ENCODE results near the gene PLXNC1. TPM values are rescaled to one million over a fixed set of nuclear protein-coding genes. Genes with fewer than 3 reads are reported as not detected.

Gene PLXNC1
- total RNA-seq, 4 donors from 2014 or later, result 4.8 to 6.8 (median 6.2) TPM

GRCh38 chr12:94139816-94140215 lies 8.6 kb upstream of the PLXNC1 start:
- peaks cover 14% of the 10 kb centered on the region for H3K27me3 ChIP-seq
- TF ChIP-seq POLR2AphosphoS5 (IDR thresholded peaks at IDR 0.05) (no peak), POLR2A (IDR thresholded peaks at IDR 0.05) (no peak)
- no peaks in the 10 kb centered on the region for H3K4me1 ChIP-seq
- no peak for ATAC-seq
- no peak overlapping the region for H3K27ac ChIP-seq
- WGBS, 2 donors (ENCODE audit: low coverage in 1 of 2), result 76 to 83% methylated on average over 1 to 10 of the region's 21 CpGs
- no peaks in the 10 kb centered on the region for H3K9me3 ChIP-seq
- H3K36me3 ChIP-seq, result no peaks in the 10 kb centered on the region
- H3K4me3 ChIP-seq, result no peak overlapping the region

- 88% methylated on average over 5 of the region's 13 CpGs; no CpG with 5 or more reads in 1 of the 2 donors for WGBS, 2 donors (ENCODE audit: low coverage in 1 of 2)
- no peak for ATAC-seq
- peaks cover 14% of the 10 kb centered on the region for H3K27me3 ChIP-seq
- no peaks in the 10 kb centered on the region for H3K36me3 ChIP-seq
- TF ChIP-seq POLR2AphosphoS5 (IDR thresholded peaks at IDR 0.05), result no peak
- no peak for TF ChIP-seq EP300 (IDR thresholded peaks at IDR 0.05)
- no peak for TF ChIP-seq CTCF (IDR thresholded peaks at IDR 0.05)
- no peak for TF ChIP-seq POLR2A (IDR thresholded peaks at IDR 0.05)
- H3K4me3 ChIP-seq, result no peak overlapping the region
- H3K4me1 ChIP-seq, result no peaks in the 10 kb centered on the region
- no peaks in the 10 kb centered on the region for H3K9me3 ChIP-seq
- no peak overlapping the region for H3K27ac ChIP-seq
These were observed 7.8 kb upstream of the PLXNC1 start for GRCh38 chr12:94140556-94140955.

- no peaks in the 10 kb centered on the region for H3K9me3 ChIP-seq
- WGBS, 2 donors (ENCODE audit: low coverage in 1 of 2), result no CpG with 5 or more reads among the region's 15 CpGs
- no peak overlapping the region for H3K4me3 ChIP-seq
- H3K27me3 ChIP-seq, result peaks cover 14% of the 10 kb centered on the region
- no peak overlapping the region for H3K27ac ChIP-seq
- H3K4me1 ChIP-seq, result no peaks in the 10 kb centered on the region
- ATAC-seq, result no peak
- no peak for TF ChIP-seq POLR2AphosphoS5 (IDR thresholded peaks at IDR 0.05)
- no peak for TF ChIP-seq CTCF (IDR thresholded peaks at IDR 0.05)
- no peak for TF ChIP-seq POLR2A (IDR thresholded peaks at IDR 0.05)
- TF ChIP-seq EP300 (IDR thresholded peaks at IDR 0.05), result no peak
- H3K36me3 ChIP-seq, result no peaks in the 10 kb centered on the region
These were observed 7.2 kb upstream of the PLXNC1 start for GRCh38 chr12:94141004-94141764.

GRCh38 chr12:94141892-94142291 lies 6.5 kb upstream of the PLXNC1 start:
- peaks cover 17% of the 10 kb centered on the region for H3K27me3 ChIP-seq
- peaks cover 0 to 2% (median 0%) of the 10 kb centered on the region in 3 donors for H3K4me1 ChIP-seq
- H3K36me3 ChIP-seq, result no peaks in the 10 kb centered on the region
- H3K27ac ChIP-seq, result no peak overlapping the region
- no peak for TF ChIP-seq EP300 (IDR thresholded peaks at IDR 0.05)
- no peak for TF ChIP-seq POLR2AphosphoS5 (IDR thresholded peaks at IDR 0.05)
- TF ChIP-seq POLR2A (IDR thresholded peaks at IDR 0.05), result no peak
- TF ChIP-seq CTCF (IDR thresholded peaks at IDR 0.05), result no peak
- no peak for ATAC-seq
- no peaks in the 10 kb centered on the region for H3K9me3 ChIP-seq
- H3K4me3 ChIP-seq, result no peak overlapping the region
- 74 to 88% methylated on average over 3 of the region's 3 CpGs for WGBS, 2 donors (ENCODE audit: low coverage in 1 of 2)

GRCh38 chr12:94143438-94143837 lies 4.9 kb upstream of the PLXNC1 start:
- ATAC-seq, result no peak
- H3K4me3 ChIP-seq, result no peak overlapping the region
- peaks cover 0 to 18% (median 5%) of the 10 kb centered on the region in 3 donors for H3K4me1 ChIP-seq
- no peaks in the 10 kb centered on the region for H3K9me3 ChIP-seq
- TF ChIP-seq POLR2A (IDR thresholded peaks at IDR 0.05) (no peak), POLR2AphosphoS5 (IDR thresholded peaks at IDR 0.05) (no peak), EP300 (IDR thresholded peaks at IDR 0.05) (no peak), CTCF (IDR thresholded peaks at IDR 0.05) (no peak)
- peaks cover 33% of the 10 kb centered on the region for H3K27me3 ChIP-seq
- 93 to 95% methylated on average over 3 to 4 of the region's 7 CpGs for WGBS, 2 donors (ENCODE audit: low coverage in 1 of 2)
- no peak overlapping the region for H3K27ac ChIP-seq
- H3K36me3 ChIP-seq, result no peaks in the 10 kb centered on the region
